RPMI8226 (cell line): ENCODE measurements around the gene RBM38.

ENCODE experiments used
- DNase-seq: peaks from one replicate; pipeline ENCODE4 v3.0.0-alpha.2; 2015

Gene RBM38

GRCh38 chr20:57404006-57404405 lies 12.8 kb downstream of the RBM38 start:
- no peak for DNase-seq

DNA sequence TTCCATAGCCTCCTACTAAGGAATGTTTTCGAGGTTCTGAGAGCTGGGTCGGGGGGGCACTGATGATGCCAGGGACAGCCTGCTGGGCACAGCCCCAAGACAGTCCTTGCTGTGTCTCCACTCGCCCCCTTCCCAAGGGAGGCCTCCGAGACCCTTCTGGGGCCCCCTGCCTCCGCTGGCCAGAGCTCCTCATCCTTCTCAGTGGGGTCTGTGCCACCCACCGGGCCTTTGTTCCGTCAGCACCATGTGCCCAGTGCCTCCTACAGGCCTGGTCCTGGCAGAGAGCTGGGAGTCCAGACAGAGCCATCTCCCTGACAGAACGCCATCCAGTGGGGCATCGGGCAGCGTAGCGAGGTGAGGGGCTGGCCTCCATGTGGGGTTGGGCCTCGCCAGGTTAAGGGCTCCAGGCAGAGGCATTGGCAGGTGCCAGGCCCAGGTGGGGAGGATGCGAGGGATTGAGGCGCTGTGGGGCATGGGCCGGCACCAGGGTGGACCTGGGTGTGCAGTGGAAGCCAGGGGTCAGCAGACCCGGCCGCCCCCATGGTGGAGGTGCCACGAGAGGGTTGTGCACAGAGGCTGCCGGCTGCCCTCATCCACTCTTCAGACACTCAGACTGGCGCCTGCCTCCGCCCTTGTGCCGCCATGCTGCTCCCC lies 13.3 kb downstream of the RBM38 start:
- DNase-seq: no peak

- no peak for DNase-seq
Measured at GRCh38 chr20:57405236-57406016, 14.2 kb downstream of the RBM38 start.

DNA sequence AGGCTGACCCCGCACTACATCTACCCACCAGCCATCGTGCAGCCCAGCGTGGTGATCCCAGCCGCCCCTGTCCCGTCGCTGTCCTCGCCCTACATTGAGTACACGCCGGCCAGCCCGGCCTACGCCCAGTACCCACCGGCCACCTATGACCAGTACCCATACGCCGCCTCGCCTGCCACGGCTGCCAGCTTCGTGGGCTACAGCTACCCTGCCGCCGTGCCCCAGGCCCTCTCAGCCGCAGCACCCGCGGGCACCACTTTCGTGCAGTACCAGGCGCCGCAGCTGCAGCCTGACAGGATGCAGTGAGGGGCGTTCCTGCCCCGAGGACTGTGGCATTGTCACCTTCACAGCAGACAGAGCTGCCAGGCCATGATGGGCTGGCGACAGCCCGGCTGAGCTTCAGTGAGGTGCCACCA lies 16.4 kb downstream of the RBM38 start:
- DNase-seq: no peak

GRCh38 chr20:57408131-57408530 lies 16.9 kb downstream of the RBM38 start:
- DNase-seq: no peak

DNA sequence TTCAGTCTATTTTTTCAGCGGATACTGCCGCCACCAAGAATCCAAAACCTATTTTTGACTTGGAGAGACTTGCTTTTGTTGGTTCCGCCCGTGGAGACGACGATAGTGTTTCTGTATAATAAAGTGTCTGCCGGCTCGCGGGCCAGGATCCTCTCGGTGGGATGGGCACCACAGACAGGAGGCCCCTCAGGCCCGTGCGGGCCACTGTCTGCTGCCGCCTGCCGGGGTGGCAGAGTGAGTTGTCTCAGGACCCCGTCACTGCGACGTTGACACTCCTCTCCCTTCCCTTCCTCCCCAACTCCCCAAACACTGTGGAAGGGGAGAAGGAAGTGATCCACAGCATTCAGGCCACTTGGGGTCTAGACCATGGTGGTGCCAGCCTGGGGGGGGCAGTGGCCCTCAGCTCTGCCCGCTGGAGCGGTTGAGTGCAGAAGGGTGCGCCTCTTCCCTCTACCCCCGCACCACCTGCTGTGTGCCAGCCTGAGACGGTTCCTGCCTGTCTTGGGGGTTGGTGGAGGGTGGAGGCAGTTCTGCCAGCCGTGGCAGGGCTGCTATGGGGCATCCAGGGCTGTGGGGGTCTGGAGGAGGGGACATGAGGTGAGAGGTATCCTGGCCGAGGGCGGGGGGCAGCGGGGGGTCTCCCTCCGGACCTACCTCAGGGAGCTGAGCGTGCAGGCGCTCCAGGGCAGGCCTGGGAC lies 17.5 kb downstream of the RBM38 start:
- no peak for DNase-seq

DNA sequence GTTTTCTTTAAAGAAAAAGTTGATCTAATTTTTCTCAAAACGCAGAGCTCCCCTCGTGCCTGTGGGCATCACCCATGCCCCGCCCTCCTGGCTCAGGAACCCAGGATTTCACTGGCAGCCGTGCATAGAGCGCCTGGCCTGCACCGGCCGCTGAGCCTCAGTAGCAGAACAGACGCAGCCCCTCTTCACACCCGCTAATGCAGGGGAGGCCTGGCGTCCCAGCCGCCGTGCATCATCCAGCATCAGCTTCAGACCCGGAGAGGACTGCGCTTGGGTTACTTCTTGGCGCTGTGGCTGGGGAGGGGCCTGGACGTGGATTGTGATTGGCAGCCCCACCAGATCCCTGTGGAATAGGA lies 18.1 kb downstream of the RBM38 start:
- DNase-seq: no peak

- no peak for DNase-seq
Measured at GRCh38 chr20:57409672-57410397, 18.6 kb downstream of the RBM38 start.

- no peak for DNase-seq
Measured at GRCh38 chr20:57410398-57410920, 19.3 kb downstream of the RBM38 start.

DNA sequence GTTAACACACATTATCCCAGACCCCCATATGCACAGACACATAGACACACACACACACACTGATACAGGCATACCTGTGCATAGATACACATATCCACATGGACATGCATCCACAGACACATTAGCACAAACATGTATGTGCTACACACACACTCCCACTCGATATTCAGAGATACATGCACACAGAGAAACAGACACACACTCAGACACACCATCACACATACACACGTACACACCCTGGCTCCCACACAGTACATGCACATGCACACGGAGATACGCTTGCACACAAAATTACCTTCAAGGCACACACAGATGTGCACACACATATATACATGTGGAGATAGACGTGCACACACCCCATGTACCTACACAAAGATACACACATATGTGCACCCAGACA lies 19.7 kb downstream of the RBM38 start:
- DNase-seq: no peak

GRCh38 chr20:57411406-57412283 lies 20.4 kb downstream of the RBM38 start:
- DNase-seq: no peak

GRCh38 chr20:57412347-57413029 lies 21.3 kb downstream of the RBM38 start:
- DNase-seq: no peak

DNA sequence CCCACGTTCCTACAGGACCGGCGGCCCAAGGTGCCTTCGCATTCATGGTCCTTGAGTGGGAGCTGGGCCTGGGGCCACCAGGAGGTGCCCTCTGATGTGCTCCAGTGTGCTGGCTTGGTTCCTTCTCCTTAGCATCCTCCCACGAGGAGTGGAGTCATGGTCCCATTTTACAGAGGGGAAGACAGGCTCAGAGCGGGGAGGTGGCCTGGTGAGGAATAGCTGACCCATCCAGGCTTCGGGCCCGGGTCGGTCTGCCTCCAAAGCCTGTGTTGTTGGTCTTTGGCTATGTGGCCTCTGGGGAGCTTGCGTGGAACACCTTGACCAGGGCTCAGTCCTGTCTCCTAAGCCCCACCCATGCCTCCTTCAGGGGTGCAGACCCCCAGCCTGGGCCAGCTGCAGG lies 22.8 kb downstream of the RBM38 start:
- DNase-seq: no peak

GRCh38 chr20:57414867-57415592 lies 23.8 kb downstream of the RBM38 start:
- no peak for DNase-seq

DNA sequence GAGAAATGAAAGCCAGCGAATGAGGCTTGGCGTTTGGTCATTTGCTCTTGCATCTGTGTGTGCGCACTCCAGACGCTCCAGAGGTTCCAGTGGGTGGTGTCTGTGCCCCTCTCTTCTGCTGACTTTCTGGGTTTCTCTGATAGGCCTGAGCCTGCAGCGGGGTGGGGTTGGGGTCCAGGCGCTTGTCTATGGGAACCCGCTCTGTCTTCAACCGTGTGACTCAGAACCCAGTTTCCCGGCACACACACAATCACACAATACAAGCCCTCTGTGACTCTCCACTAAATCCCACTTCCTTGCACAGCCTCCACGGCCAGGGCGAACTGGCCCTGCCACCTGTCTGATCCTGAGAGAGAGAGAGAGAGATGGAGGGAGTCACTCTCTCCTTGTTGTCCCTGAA lies 24.6 kb downstream of the RBM38 start:
- no peak for DNase-seq

- DNase-seq: no peak
Measured at GRCh38 chr20:57416296-57417022, 25.3 kb downstream of the RBM38 start.

DNA sequence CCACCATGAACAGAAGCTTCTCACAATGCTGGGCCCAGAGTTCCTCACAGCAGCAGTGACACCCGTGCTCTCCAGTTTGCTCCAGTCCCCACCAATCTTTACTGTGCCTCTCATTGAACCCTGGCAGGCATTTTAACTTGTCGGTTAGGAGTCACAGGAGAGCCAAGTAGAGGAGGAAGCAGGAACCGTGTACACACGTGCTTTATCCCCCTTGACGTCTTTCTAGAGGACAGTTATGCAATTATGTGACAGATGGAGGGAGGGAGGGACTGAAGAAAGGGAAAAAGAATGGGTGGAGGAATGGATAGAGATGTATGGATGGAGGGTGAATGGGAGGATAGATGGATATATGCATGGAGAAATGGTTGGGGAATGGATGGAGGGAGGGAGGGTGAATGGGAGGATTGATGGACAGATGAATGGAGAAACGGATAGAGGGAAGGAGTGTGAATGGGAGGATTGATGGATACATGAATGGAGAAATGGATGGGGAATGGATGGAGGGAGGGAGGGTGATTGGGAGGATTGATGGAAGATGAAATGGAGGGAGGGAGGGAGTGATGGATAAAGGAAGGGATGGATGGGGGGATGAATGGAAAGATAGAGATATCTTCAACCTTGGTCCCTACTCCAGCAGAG lies 26.0 kb downstream of the RBM38 start:
- DNase-seq: no peak

DNA sequence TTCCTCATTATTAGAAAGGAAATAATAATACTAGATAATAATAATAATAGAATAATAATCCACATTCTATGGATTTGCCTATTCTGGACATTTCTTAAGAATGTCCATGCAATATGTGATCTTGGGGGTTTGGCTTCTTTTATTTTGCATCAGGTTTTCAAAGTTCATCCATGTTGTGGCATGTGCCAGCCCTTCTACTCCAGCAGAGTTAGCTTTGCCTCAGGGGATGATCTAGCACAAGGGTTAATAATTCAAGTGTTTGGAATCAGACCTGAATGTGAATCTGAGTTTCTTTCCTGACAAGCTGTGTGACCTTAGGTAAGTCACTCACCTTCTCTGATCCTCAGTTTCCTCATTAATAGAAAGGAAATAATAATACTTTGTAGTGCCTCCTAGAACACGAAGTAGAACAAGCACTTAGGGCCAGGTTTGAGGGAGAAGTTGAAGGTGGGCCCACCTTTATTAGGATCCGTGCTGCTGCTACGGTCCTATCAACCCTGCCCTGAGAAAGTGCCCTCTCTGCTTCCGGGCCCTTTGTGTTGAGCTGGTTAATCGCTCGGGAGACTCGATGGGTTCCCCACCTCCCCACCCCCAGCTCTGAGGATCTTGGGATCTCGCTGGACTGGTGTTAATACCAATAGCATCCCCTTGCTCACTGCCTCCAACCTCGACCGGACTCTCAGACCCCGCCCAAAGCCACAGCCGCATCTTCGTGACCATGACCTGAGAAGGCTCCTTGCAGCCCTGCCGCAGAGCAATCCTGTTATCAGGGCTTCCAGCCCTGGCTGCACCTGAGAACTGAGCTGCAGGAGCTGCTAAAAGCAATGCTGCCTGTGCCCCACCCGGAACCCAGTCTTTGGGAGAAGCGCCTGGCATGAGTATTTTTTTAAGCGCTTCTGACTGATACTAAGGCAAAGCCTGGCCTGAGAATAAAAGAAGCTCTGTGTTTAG lies 26.9 kb downstream of the RBM38 start:
- peak; percentile 70 for DNase-seq
